ENCODE data around the gene VAC14. TPM values are rescaled to one million over a fixed set of nuclear protein-coding genes. Genes with fewer than 3 reads are reported as not detected.

Gene VAC14
- total RNA-seq, 1 donor from 2014 or later = 21.0 TPM

DNA sequence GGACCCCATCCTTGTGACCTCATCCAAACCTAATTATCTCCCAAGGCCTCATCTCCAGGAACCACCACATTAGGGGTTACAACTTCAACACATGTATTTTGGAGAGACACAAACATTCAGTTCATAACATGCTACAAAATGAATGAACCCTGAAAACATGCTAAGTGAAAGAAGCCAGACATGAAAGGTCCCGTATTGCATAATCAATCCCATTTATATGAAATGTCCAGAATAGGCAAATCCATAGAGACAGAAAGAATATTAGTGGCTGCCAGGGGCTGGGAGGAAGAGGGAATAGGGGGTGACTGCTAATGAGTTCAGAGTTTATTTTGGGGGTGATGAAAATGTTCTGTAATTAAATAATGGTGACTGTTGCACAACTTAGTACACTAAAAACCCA, 158.3 kb downstream of the VAC14 start:
- TF ChIP-seq, protein P1, sequence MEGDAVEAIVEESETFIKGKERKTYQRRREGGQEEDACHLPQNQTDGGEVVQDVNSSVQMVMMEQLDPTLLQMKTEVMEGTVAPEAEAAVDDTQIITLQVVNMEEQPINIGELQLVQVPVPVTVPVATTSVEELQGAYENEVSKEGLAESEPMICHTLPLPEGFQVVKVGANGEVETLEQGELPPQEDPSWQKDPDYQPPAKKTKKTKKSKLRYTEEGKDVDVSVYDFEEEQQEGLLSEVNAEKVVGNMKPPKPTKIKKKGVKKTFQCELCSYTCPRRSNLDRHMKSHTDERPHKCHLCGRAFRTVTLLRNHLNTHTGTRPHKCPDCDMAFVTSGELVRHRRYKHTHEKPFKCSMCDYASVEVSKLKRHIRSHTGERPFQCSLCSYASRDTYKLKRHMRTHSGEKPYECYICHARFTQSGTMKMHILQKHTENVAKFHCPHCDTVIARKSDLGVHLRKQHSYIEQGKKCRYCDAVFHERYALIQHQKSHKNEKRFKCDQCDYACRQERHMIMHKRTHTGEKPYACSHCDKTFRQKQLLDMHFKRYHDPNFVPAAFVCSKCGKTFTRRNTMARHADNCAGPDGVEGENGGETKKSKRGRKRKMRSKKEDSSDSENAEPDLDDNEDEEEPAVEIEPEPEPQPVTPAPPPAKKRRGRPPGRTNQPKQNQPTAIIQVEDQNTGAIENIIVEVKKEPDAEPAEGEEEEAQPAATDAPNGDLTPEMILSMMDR (IDR thresholded peaks at IDR 0.05; ENCODE audit: borderline replicate concordance) = no peak

DNA sequence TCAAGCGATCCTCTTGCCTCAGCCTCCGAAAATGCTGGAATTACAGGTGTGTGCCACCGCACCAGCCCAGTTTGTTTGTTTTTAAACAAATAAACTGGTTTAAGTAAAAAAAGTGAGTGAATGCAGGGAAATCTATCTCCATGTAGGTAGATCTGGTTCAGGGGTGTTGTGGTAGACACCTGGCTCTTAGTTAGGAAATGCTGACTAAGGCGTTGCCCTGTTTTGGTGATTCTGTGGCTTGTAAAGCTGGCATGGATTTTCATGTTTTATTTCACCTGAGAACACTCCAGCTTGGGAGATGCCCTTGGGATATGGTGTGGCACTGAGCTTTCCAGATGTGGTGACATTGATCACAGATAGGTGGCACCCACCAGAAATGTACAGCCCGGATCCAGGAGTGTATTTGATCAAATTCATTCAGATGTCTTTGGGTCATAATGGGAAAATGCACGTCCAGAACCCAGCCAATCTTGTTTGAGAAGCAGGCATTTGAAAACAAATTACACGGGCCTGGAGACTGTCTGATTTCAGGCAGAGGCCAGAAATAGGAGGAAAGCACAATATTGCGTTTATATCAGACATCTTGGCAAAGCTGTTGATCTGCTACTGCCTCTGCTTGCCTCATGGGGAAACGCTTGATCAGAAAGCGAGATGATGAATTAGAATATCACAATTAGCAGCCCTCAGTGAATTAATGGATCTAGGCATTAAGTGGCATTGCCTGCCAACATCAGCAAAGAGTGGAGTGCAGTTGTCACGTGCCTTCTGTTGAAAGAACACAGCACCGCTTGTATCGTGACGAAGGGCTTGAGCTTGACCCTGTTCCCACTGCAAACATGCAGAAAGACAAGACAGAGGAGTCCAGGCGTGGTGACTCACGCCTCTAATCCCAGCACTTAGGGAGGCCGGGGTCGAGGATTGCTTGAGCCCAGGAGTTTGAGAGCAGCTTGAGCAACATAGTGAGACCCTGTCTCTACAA, 161.9 kb downstream of the VAC14 start:
- Histone ChIP-seq H3K27me3 (ENCODE audit: low read depth) (no peaks in the 10 kb centered on the region), H3K4me3 (no peak overlapping the region), H3K36me3 (no peaks in the 10 kb centered on the region), H3K4me1 (peaks cover 7% of the 10 kb centered on the region), H3K27ac (replicated peaks) (peak overlapping the region; percentile 17), H3K9me3 (replicated peaks) (no peaks in the 10 kb centered on the region)
- TF ChIP-seq, protein P1 (IDR thresholded peaks at IDR 0.05; ENCODE audit: borderline replicate concordance) = no peak
- DNase-seq = no peak
- intact Hi-C loops (cut with micrococcal nuclease) = no loop called here

More for the DNA sequence above, 158.3 kb downstream of the VAC14 start:
- intact Hi-C loops (cut with micrococcal nuclease) = no loop called here
- Histone ChIP-seq H3K4me1 (peaks cover 15% of the 10 kb centered on the region), H3K4me3 (no peak overlapping the region), H3K27ac (replicated peaks) (no peak overlapping the region), H3K27me3 (ENCODE audit: low read depth) (no peaks in the 10 kb centered on the region), H3K36me3 (no peaks in the 10 kb centered on the region), H3K9me3 (replicated peaks) (no peaks in the 10 kb centered on the region)
- no peak for DNase-seq

Other genes starting within 250 kb of the VAC14 start
- gene IL34, start 154.6 kb downstream of the VAC14 start, total RNA-seq = 2.1 TPM
- gene MTSS2, start 115.1 kb downstream of the VAC14 start, total RNA-seq = 83.9 TPM